Right cardiac atrium (tissue), 5 donors: ENCODE measurements around the gene CARMIL3. TPM values are rescaled to one million over a fixed set of nuclear protein-coding genes. Genes with fewer than 3 reads are reported as not detected.
A peak's percentile ranks its signal among the peaks of the same experiment; 100 is the strongest.
"Not testable (repeated sequence)": the region's sequence is repeated elsewhere in the genome, so short reads cannot be mapped to it uniquely, and the experiment has no call there.

ENCODE experiments used
- ATAC-seq, 2 donors: fragments of 200-7000 bp; cut with Tn5 transposase; one replicate each; pipeline versions ENCODE4 v1.8.0 to v1.9.1; 2020; ENCODE audit warnings: moderate library complexity in 2 of 2, mild to moderate bottlenecking in 1 of 2
- DNase-seq, 3 donors: peaks; one replicate each; pipeline ENCODE4 v3.0.0-alpha.2; 2020
- H3K27ac ChIP-seq: one replicate; pipeline ENCODE4 v1.5.1; 2013; ENCODE audit warnings: mild to moderate bottlenecking, low read length, control low read depth, moderate library complexity
- H3K27me3 ChIP-seq: one replicate; pipeline ENCODE4 v1.6.1; 2013; ENCODE audit not compliant: control insufficient read depth, insufficient read depth
- H3K4me1 ChIP-seq: one replicate; pipeline ENCODE4 v1.6.1; 2013; ENCODE audit warnings: low read length; ENCODE audit not compliant: control insufficient read depth, insufficient read depth
- H3K4me3 ChIP-seq: one replicate; pipeline ENCODE4 v1.5.1; 2013; ENCODE audit warnings: low read length, control low read depth
- H3K9me3 ChIP-seq: one replicate; pipeline ENCODE4 v1.6.1; 2013; ENCODE audit warnings: low read length; ENCODE audit not compliant: control insufficient read depth
- WGBS: extraction: QIAGEN DNeasy Blood & Tissue Kit; methylation state at CpG from one replicate; pipeline ENCODE4 v1.1.7; 2013; 5-methylcytosine and 5-hydroxymethylcytosine counted together
- intact Hi-C, 4 donors: fragments of 100-400 bp; cut with DNase I; formaldehyde crosslinking; loops; one replicate each; pipeline versions ENCODE4 v1.11.0 to v1.14.0; 2022 to 2023
- polyA plus RNA-seq: library from polyadenylated mRNA; stranded (reverse); fragments of 200-250 nt; gene quantifications from one replicate; pipeline ENCODE4 v1.2.3, GENCODE V29; 2013
- total RNA-seq, 4 donors: library from RNA; stranded (reverse); fragmentation: NEBNext Ultra II Directional; extraction: Animal tissue kit (Norgen Biotek cat#: 25700); gene quantifications; one replicate each; pipeline ENCODE4 v1.2.1, GENCODE V29; 2021
- donor health status: healthy with polysubstance abuse.
- donor health status: DM: no; HTN: yes; CAD: no.
- donor health status: DM: no; HTN: no; CAD: no.
- donor health status: DM: no; HTN: yes; CAD: no; lungs with severe emphysema.
- donor health status: DM: yes; HTN: yes; CAD: no.

The CARMIL3 gene
- total and polyA plus RNA-seq, 5 donors, result 0.17 to 0.45 (median 0.18) TPM

- H3K27me3 ChIP-seq, H3K4me1 ChIP-seq, intact Hi-C loops, ATAC-seq, H3K9me3 ChIP-seq, H3K27ac ChIP-seq, H3K4me3 ChIP-seq, DNase-seq: not testable (repeated sequence)
- WGBS, result 88% methylated on average over 3 of the region's 3 CpGs
Measured at GRCh38 chr14:24020520-24020919, 31.3 kb upstream of the CARMIL3 start.

GRCh38 chr14:24024939-24025418 lies 26.8 kb upstream of the CARMIL3 start:
- ATAC-seq, H3K4me1 ChIP-seq, H3K9me3 ChIP-seq, H3K27ac ChIP-seq, intact Hi-C loops, H3K27me3 ChIP-seq, H3K4me3 ChIP-seq, DNase-seq: not testable (repeated sequence)
- WGBS, result 90% methylated on average over 3 of the region's 3 CpGs

- DNase-seq, H3K4me1 ChIP-seq, H3K27ac ChIP-seq, ATAC-seq, H3K4me3 ChIP-seq, H3K27me3 ChIP-seq, intact Hi-C loops, H3K9me3 ChIP-seq: not testable (repeated sequence)
- 96% methylated on average over 2 of the region's 3 CpGs for WGBS
Measured at GRCh38 chr14:24029687-24030086, 22.1 kb upstream of the CARMIL3 start.

- H3K9me3 ChIP-seq, H3K4me3 ChIP-seq, intact Hi-C loops, H3K27ac ChIP-seq, H3K27me3 ChIP-seq, DNase-seq, H3K4me1 ChIP-seq, ATAC-seq: not testable (repeated sequence)
- WGBS, result 91% methylated on average over 2 of the region's 2 CpGs
Measured at GRCh38 chr14:24031331-24031730, 20.5 kb upstream of the CARMIL3 start.

GRCh38 chr14:24032727-24033418 lies 18.9 kb upstream of the CARMIL3 start:
- Histone ChIP-seq H3K4me1 (no peaks in the 10 kb centered on the region), H3K4me3 (no peak overlapping the region), H3K27ac (no peak overlapping the region), H3K9me3 (no peaks in the 10 kb centered on the region), H3K27me3 (no peaks in the 10 kb centered on the region)
- DNase-seq (no peak), ATAC-seq (no peak)
- intact Hi-C loops, result no loop called here
- 86% methylated on average over 2 of the region's 2 CpGs for WGBS

GRCh38 chr14:24035769-24036168 lies 16.0 kb upstream of the CARMIL3 start:
- ATAC-seq (peak; percentile 19 to 32), DNase-seq (peak in 1 of 3 donors; percentile 55)
- H3K27ac ChIP-seq, H3K4me1 ChIP-seq, H3K27me3 ChIP-seq, H3K9me3 ChIP-seq, H3K4me3 ChIP-seq: not testable (repeated sequence)
- WGBS, result 48% methylated on average over 3 of the region's 4 CpGs
- intact Hi-C loops, result loop anchor here in 1 of 4 donors (5.0 kb wide), 1 partner anchor 48 kb away; the partner anchor contains the start of gene DHRS4L2

- no peaks in the 10 kb centered on the region for H3K27me3 ChIP-seq
- WGBS, result under 1% methylated on average over 50 of the region's 50 CpGs
- intact Hi-C loops, result loop anchor here in 1 of 4 donors (5.0 kb wide), 1 partner anchor 49 kb away; the partner anchor contains the start of gene DHRS4L2
Measured at GRCh38 chr14:24036169-24036962, 15.4 kb upstream of the CARMIL3 start.

GRCh38 chr14:24036963-24037657 lies 14.7 kb upstream of the CARMIL3 start:
- not testable (repeated sequence) for ATAC-seq
- H3K4me3 ChIP-seq, result peak overlapping the region; percentile 23
- intact Hi-C loops, result loop anchor here in 1 of 4 donors (5.0 kb wide), 1 partner anchor 50 kb away; the partner anchor contains the start of gene DHRS4L2

More at GRCh38 chr14:24036169-24036962, 15.4 kb upstream of the CARMIL3 start:
- DNase-seq (peak; percentile 88 to 96 (median 94)), ATAC-seq (peak; percentile 98)
- Histone ChIP-seq H3K27ac (peak overlapping the region; percentile 67), H3K4me1 (no peaks in the 10 kb centered on the region), H3K9me3 (no peaks in the 10 kb centered on the region), H3K4me3 (peak overlapping the region; percentile 23)

GRCh38 chr14:24037658-24038037 lies 14.2 kb upstream of the CARMIL3 start:
- ATAC-seq (no peak), DNase-seq (peak in 1 of 3 donors; percentile 60)
- 71% methylated on average over 14 of the region's 14 CpGs for WGBS
- Histone ChIP-seq H3K27ac (no peak overlapping the region), H3K4me3 (no peak overlapping the region), H3K9me3 (no peaks in the 10 kb centered on the region), H3K4me1 (no peaks in the 10 kb centered on the region), H3K27me3 (no peaks in the 10 kb centered on the region)
- intact Hi-C loops, result loop anchor here in 1 of 4 donors (5.0 kb wide), 1 partner anchor 50 kb away; the partner anchor contains the start of gene DHRS4L2

More at GRCh38 chr14:24036963-24037657, 14.7 kb upstream of the CARMIL3 start:
- not testable (repeated sequence) for H3K9me3 ChIP-seq, DNase-seq, H3K4me1 ChIP-seq, H3K27me3 ChIP-seq
- WGBS, result 41% methylated on average over 10 of the region's 10 CpGs
- H3K27ac ChIP-seq, result peak overlapping the region; percentile 67

GRCh38 chr14:24038686-24039085 lies 13.1 kb upstream of the CARMIL3 start:
- H3K27ac ChIP-seq, result no peak overlapping the region
- 90% methylated on average over 2 of the region's 2 CpGs for WGBS
- H3K4me3 ChIP-seq, result no peak overlapping the region
- intact Hi-C loops, result loop anchor here in 1 of 4 donors (5.0 kb wide), 1 partner anchor 51 kb away; the partner anchor contains the start of gene DHRS4L2
- H3K9me3 ChIP-seq, result no peaks in the 10 kb centered on the region
- ATAC-seq (no peak), DNase-seq (no peak)
- H3K4me1 ChIP-seq, result no peaks in the 10 kb centered on the region
- no peaks in the 10 kb centered on the region for H3K27me3 ChIP-seq
